Peyer's patch (tissue), 4 donors: ENCODE results near the gene PGD. TPM values are rescaled to one million over a fixed set of nuclear protein-coding genes. Genes with fewer than 3 reads are reported as not detected.

Source experiments
- DNase-seq, 3 donors: peaks; one replicate each; pipeline ENCODE4 v3.0.0-alpha.2; 2017 to 2019
- H3K27ac ChIP-seq, 4 donors: fragments of 200-600 bp; sonication (generic); one replicate each; pipeline ENCODE4 v1.5.1; 2016 to 2019
- H3K27me3 ChIP-seq, 2 donors: fragments of 200-600 bp; sonication (generic); one replicate each; pipeline ENCODE4 v1.5.1; 2019
- H3K36me3 ChIP-seq, 3 donors: fragments of 200-600 bp; sonication (generic); one replicate each; pipeline ENCODE4 v1.5.1; 2016 to 2019
- H3K4me1 ChIP-seq, 4 donors: fragments of 200-600 bp; sonication (generic); one replicate each; pipeline ENCODE4 v1.5.1; 2016 to 2019
- H3K4me3 ChIP-seq, 4 donors: fragments of 200-600 bp; sonication (generic); 1 replicate in 3 of 4; 2 replicates in 1 of 4; pipeline ENCODE4 v1.5.1; 2016 to 2019; ENCODE audit warnings: mild to moderate bottlenecking in 1 of 4
- H3K9me3 ChIP-seq, 4 donors: fragments of 200-600 bp; sonication (generic); one replicate each; pipeline ENCODE4 v1.5.1; 2016 to 2019; ENCODE audit warnings: mild to moderate bottlenecking in 1 of 4
- CTCF ChIP-seq, 6 experiments: fragments of 450-650 bp in 4 of 6; fragments of 200-600 bp in 2 of 6; sonication (generic) in 1 of 6; IDR thresholded peaks; one replicate each; pipeline ENCODE4 v1.5.1; 2017 to 2019; ENCODE audit warnings: antibody characterized with exemption in 6 of 6, mild to moderate bottlenecking in 3 of 6, moderate library complexity in 1 of 6
- POLR2A ChIP-seq, 2 donors: fragments of 450-650 bp; IDR thresholded peaks; one replicate each; pipeline ENCODE4 v1.5.1; 2017; ENCODE audit warnings: antibody characterized with exemption in 2 of 2, mild to moderate bottlenecking in 2 of 2, moderate library complexity in 2 of 2
- total RNA-seq, 4 donors: library from RNA; depleted of rRNA; stranded (reverse); fragments of >200 nt; gene quantifications; one replicate each; pipeline ENCODE4 v1.1.0, GENCODE V29; 2016

PGD gene
- total RNA-seq, 4 donors from 2014 or later, result 111 to 186 (median 127) TPM

DNA sequence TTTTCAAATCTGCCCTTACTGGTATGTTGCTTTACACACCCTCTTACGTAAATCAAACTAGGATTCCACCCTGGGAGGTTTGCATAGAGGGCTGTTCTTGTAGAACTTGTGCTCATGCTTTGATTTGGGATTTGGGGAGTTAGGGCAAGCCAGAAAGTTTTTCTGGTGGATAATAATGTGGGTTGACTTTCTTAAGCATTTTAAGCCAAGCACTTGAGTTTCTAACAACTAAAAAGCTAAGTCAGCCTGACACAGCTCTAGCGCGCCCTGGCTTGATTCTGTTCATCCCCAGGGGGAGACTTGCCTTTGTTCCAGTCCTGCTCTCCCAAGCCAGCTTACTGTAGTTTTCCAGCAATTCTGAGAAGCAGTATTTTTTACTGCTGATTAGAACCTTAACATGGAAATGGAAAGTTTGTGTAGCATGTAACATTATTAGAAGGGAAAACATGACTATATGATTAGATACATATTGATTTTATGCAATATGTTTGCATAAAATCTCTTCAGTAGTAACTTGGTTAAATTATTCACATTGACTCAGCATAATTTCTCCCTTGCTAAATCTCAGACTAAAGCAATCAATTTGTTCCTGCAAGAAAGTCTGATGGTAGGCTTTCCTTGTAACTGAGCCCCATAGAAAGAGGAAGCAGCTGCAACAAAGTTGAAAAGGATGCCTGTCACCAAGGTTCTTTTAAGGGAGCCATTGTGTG lies 11.0 kb upstream of the PGD start:
- no peaks in the 10 kb centered on the region for H3K36me3 ChIP-seq
- H3K4me1 ChIP-seq, result peaks cover 0 to 25% (median 2%) of the 10 kb centered on the region in 4 donors
- H3K4me3 ChIP-seq, result no peak overlapping the region
- no peak for TF ChIP-seq POLR2A (IDR thresholded peaks at IDR 0.05)
- no peak for TF ChIP-seq CTCF (IDR thresholded peaks at IDR 0.05)
- no peak for DNase-seq
- no peaks in the 10 kb centered on the region for H3K9me3 ChIP-seq
- peak overlapping the region; percentile 40 to 72 (median 56) for H3K27ac ChIP-seq
- H3K27me3 ChIP-seq, result no peaks in the 10 kb centered on the region

DNA sequence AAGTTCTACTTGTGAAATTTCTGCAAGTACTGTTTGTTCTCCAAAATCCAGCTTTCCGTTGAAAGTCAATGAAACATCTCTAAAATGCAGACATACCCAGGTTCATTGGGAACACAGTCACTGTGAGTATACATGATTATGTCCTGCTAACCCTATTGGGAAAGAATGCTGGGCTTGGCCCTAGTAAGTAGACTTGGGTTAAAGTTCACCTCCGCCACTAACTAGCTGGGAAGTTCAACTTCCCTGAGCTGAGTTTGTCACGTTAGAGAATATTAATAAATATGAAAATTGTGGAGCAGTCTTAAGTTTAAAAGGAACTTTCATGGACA lies 10.5 kb upstream of the PGD start:
- Histone ChIP-seq H3K9me3 (no peaks in the 10 kb centered on the region), H3K27me3 (no peaks in the 10 kb centered on the region), H3K27ac (peak overlapping the region; percentile 40 to 72 (median 56)), H3K36me3 (no peaks in the 10 kb centered on the region), H3K4me1 (peaks cover 0 to 25% (median 2%) of the 10 kb centered on the region in 4 donors), H3K4me3 (no peak overlapping the region)
- no peak for TF ChIP-seq CTCF (IDR thresholded peaks at IDR 0.05)
- TF ChIP-seq POLR2A (IDR thresholded peaks at IDR 0.05), result no peak
- peak in 1 of 3 donors; percentile 49 for DNase-seq

DNA sequence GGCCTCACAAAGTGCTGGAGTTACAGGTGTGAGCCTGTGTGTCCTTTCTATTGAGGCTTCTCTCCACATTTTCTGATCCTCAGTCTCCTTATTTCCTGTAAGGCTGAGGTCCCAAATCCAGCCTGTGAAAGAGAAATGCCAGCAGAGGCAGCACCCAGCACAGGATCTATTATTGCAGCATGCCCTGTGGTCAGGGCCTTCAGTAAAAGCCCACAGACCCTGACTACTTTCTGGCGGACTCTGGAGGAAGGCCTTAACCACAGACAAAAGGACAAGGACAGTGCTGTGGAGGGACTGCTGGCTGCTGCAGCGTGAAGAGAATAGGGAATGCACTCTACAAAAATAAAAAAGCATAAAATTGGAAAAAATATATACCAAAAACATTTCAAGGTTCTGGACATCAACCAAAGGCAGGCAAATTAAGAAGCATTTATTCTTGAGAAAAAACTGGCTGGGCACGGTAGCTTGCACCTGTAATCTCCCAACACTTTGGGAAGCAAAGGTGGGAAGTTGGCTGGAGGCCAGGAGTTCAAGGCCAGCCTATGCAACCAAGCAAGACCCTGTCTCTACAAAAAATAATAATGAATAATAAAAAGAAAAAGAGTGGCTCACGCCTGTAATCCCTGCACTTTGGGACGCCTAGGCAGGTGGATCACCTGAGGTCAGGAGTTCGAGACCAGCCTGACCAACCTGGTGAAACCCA lies 9.4 kb upstream of the PGD start:
- H3K27ac ChIP-seq, result peak overlapping the region in 1 of 4 donors; percentile 72
- no peak for DNase-seq
- TF ChIP-seq CTCF (IDR thresholded peaks at IDR 0.05) (no peak), POLR2A (IDR thresholded peaks at IDR 0.05) (no peak)

GRCh38 chr1:10396870-10397269 lies 2.0 kb upstream of the PGD start:
- Histone ChIP-seq H3K27me3 (no peaks in the 10 kb centered on the region), H3K4me1 (peaks cover 0 to 14% (median 4%) of the 10 kb centered on the region in 4 donors), H3K4me3 (no peak overlapping the region), H3K36me3 (no peaks in the 10 kb centered on the region), H3K9me3 (no peaks in the 10 kb centered on the region), H3K27ac (no peak overlapping the region)
- TF ChIP-seq CTCF (IDR thresholded peaks at IDR 0.05) (no peak), POLR2A (IDR thresholded peaks at IDR 0.05) (no peak)
- DNase-seq, result no peak

More for the DNA sequence above, 9.4 kb upstream of the PGD start:
- Histone ChIP-seq H3K4me1 (peaks cover 0 to 25% (median 2%) of the 10 kb centered on the region in 4 donors), H3K4me3 (no peak overlapping the region), H3K36me3 (no peaks in the 10 kb centered on the region), H3K9me3 (no peaks in the 10 kb centered on the region), H3K27me3 (no peaks in the 10 kb centered on the region)

GRCh38 chr1:10398278-10398733 lies 558 bp upstream of the PGD start:
- H3K9me3 ChIP-seq, result no peaks in the 10 kb centered on the region
- H3K27ac ChIP-seq, result peak overlapping the region; percentile 91 to 98 (median 96)
- H3K27me3 ChIP-seq, result no peaks in the 10 kb centered on the region
- peaks cover 0 to 10% (median 0%) of the 10 kb centered on the region in 3 donors for H3K36me3 ChIP-seq
- peak overlapping the region; percentile 87 to 100 (median 94) for H3K4me3 ChIP-seq
- TF ChIP-seq POLR2A (IDR thresholded peaks at IDR 0.05), result no peak
- TF ChIP-seq CTCF (IDR thresholded peaks at IDR 0.05), result no peak
- no peak for DNase-seq
- peaks cover 0 to 14% (median 4%) of the 10 kb centered on the region in 4 donors for H3K4me1 ChIP-seq
